ENCODE results near the gene NCKAP5.

GRCh38 chr2:132732694-132733093 is 835.6 kb downstream of the NCKAP5 start:
- TF ChIP-seq CTCF (IDR thresholded peaks at IDR 0.05; ENCODE audit: insufficient read depth, low read length) (no peak), GABPA (IDR thresholded peaks at IDR 0.05; ENCODE audit: low read depth) (no peak), POLR2AphosphoS5 (IDR thresholded peaks at IDR 0.05; ENCODE audit: low read depth) (no peak), SPI1 (IDR thresholded peaks at IDR 0.05; ENCODE audit: borderline replicate concordance, low read depth) (no peak), REST (IDR thresholded peaks at IDR 0.05; ENCODE audit: insufficient replicate concordance, low read depth) (no peak)

Data from HL-60 (cell line).